GM21423 (cell line): Measurements from ENCODE around the gene GPHB5.
"Not testable (repeated sequence)": the region's sequence is repeated elsewhere in the genome, so short reads cannot be mapped to it uniquely, and the experiment has no call there.

Experiments used
- ATAC-seq: cut with Tn5 transposase; IDR thresholded peaks from one replicate; pipeline ENCODE4 v1.9.1; 2021; ENCODE audit warnings: mild to moderate bottlenecking, moderate library complexity; ENCODE audit not compliant: unreplicated experiment

GPHB5 gene

DNA sequence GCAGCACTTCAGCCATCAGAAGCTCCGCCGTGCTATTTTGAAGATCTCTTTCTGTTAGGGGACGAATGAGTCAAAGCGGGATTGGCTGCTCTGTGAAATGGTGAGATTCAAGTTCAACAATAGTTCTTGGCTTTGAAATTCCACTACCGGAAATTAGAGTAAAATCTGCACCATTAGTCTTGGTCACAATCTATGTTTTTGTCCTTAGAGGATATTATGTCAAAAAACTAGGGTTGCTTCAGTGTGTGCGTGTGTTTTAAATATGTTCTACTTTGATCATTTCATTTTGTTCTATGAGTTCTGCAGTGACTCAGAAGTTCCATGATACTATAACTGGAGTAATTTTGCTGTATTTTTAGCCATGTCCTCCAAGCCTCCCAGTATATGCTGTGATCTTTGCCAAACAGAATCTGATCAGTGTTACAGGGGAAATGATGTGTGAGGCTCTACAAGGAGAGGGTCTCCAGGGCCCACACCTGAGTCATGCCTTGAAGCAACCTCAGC, 22.6 kb downstream of the GPHB5 start:
- ATAC-seq: no peak

DNA sequence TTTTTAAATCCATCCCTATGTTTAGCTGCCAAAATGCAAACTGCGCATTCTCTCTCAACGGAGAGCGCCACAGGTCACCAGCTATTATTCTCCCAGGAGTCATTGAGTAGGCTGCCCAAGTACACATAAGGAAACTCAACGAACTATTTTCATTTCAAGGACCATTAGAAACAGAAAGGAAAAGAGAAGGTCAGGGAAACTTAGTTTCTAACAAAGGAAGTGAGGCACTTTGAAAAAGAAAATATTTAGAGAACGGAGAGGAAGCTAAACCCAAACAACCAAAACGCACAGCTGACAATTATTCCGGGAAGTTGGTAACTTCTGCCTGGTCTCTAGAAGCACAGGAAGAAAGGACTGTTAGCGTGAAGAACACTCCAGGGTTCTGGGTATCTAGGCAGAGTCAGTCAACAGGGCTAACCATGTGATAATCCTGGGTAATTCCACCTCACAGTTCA, 23.5 kb downstream of the GPHB5 start:
- no peak for ATAC-seq

DNA sequence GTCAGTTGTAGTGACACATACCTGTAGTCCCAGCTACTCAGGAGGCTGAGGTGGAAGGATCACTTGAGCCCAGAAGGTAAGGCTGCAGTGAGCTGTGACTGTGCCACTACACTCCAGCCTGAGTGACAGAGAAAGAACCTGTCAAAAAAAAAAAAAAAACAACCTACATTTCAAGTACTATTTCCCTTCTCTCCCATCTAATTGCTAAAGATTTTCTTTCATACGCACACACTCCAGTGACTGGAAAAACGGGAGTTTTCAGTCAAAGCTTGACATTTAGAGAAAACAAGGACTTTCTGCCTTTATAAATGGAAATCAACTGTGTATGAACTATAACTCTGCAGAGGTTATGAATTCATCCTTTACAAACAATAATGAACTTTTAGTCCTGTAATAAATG, 25.9 kb downstream of the GPHB5 start:
- ATAC-seq: no peak

DNA sequence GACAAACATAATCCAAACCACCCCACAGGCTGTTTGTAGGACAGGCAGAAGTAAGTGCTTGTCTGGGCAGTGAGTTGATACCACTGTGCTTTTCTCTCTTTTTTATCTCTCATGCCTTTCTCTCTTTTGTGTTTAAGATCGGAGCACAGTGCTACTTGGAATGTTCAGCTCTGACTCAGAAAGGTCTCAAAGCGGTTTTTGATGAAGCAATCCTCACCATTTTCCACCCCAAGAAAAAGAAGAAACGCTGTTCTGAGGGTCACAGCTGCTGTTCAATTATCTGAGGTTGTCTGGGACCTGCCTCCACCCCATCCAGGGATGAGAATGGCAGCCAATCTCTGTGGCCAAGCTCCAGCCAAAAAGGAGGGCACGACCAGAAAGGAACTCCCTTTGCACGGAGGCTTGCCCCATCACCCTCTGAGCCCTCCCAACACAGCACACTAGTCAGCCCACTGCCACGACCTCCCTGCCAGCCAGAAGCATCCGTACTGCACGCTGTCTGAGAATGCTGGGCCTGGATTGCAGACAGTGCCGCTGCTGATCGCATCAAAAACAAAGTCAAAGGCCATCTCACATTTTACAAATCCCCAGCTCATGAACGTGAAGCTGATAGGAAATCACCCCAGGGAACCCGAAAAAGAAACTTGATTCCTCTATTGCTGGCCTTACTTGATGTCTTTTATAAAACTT, 27.8 kb downstream of the GPHB5 start:
- ATAC-seq: no peak

DNA sequence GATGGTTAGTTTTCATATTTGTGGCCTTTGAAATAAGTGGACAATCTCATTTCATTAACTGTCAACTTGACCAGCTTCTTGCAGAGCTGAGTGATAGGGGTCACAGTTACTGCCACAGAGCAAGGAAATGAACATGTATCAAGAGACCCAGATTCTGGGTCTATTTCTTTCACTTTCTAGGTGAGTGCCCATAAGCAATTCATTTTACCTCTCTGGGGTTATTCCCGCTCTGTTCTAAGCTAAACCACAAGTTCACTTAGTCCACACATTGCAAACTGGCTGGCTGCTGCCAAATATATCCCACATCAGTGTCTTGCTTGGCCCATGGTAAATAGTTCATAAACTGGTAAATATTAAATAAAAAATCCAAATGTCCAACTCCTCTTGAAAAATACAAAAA, 29.9 kb downstream of the GPHB5 start:
- ATAC-seq: no peak

DNA sequence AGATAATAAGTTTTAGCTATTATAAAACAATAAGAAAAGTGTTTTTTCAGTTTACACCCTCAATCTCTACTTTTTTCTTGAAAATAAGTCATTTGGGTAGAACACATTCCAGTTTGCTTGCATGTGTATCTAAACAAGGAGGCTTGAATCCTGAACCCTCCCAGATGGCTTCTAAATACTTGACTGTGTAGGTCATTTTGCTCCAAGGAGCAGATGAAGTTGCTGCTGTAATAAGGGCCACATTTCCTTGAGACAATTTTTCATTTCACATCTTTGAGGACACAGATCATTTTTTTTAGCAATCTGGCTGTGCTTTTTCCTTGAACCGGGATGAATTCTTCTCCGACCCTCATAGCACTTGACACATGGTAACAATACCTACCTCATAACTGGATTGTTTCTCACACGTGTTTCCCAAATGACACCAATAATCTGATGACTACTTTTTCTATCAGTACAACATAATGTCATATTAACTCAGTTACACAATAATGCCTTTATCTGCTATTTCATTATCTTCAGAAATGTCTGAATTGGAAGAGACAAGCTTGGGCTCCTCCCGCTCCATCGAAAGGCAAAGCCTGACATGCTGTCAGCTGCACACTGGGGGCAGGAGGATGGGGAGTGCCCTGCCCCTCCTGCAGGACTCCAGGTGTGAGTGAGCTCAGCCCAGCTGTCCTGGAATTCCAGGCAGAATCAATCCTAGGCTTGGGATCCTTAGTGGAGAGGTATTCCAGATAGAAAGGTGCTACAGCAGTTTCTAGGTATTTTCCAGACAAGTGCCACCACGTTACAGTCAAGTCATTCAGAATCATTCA, 30.9 kb downstream of the GPHB5 start:
- no peak for ATAC-seq

DNA sequence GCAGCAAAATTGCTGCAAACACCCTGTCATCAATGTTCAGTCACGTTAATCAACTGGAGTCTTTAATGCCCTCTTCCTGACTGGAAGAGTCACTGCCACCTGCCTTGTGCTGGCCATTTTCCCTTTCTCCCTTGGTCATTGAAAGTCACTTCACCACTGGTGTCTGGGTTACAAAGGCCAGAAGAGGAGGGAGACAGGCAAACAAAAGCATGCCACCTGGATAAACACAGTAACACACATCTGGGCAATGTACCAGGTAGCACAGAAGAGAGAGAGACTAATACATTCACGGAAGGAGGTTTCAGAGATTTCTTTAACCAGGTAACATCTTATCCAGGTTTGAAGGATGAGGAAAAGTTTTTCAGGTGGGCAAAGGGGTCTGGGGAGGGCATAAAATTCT, 32.7 kb downstream of the GPHB5 start:
- no peak for ATAC-seq

DNA sequence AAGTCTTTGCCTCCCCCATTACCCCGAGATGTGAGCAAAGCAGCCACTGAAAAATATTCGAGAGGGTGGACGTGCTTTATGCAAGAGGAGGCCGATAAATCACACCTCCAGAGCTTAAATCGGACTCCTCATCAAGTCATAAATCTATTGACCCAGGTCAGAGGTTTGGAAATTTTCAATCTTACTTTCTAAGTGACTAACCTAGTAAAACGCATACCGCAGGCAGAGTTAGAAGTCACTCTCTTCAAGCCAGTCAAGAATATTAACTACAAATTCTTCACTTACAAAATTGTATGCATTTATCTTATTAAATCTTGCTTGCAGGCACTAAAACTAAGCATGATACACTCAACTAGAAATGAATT, 34.9 kb downstream of the GPHB5 start:
- no peak for ATAC-seq

DNA sequence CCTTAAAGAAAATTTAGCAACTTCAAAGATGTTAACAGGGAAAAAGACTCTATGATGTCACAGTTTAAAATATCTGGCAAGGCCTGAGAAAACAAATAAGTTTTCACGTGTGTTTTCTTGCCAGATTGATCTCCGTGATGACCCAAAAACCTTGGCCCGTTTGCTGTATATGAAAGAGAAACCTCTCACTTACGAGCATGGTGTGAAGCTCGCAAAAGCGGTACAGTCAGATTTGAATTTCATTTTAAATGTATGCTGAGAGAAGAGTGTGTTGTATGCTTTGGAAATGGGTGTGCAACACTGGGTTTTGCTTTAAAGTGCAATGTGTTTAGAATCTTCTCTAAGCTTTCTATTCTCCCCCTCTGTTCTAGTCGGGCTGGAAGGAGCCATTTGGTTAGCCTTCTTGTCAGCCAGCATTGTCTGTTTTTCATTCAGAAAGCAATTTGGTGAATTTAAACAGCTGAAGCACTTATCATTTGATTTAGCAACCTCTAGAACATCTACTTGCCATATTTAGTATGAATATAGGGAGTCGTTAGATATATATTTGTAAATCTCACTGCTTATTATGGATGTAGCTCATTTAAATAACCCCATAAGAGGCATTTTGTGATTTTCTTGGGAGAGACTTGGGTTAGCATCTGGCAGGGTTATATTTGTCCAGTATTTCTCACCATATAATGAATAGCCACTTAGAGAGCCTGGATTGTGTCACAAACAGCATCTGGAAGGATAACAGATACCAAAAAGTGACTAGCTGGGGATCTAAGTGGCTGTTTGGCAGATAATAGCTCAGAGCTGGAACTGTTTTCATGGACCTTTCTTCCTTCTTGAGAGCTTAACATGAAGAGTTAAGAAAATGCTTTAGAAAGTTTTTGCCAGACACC, 35.5 kb downstream of the GPHB5 start:
- ATAC-seq: no peak

DNA sequence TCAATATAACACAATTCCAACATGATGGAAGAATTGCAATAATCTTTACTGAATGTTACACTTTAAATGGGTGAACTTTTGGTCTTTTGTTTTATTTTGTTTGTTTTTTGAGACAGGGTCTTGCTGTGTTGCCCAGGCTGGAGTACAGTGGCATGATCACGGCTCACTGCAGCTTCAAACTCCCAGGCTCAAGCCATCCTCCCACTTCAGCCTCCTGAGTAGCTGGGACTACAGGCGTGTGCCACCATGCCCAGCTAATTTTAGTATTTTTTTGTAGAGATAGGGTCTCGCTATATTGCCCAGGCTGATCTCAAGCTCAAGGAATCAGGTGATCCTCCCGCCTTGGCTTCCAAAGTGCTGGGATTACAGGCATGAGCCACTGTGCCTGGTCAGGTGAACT, 38.8 kb downstream of the GPHB5 start:
- ATAC-seq: not testable (repeated sequence)

DNA sequence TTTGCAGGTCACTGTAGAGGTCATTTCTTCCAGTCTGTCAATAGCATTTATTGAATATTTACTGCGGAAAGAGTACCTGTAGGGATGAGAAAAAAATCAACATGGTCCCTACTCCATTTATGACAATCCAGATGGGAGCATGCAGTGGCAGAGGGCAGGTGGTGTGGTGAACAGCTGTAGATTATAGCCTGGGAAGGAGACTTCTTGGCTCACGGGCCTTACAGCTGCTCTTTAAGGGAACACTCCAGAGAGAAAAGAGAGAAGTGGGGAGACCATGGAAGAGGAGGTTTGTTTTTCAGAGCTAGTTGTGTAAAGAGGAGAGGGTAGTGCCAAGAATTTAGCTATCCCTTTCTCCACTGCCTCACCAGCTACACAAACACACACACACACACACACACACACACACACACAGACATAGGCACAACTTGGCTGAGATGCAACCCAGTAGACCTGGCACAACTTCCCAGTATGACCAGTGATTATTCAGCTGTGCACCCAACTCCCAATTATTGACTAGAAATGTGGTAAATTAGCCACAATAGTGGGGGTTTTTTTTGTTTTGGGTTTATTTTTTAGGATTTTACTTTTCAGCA, 41.0 kb downstream of the GPHB5 start:
- no peak for ATAC-seq

DNA sequence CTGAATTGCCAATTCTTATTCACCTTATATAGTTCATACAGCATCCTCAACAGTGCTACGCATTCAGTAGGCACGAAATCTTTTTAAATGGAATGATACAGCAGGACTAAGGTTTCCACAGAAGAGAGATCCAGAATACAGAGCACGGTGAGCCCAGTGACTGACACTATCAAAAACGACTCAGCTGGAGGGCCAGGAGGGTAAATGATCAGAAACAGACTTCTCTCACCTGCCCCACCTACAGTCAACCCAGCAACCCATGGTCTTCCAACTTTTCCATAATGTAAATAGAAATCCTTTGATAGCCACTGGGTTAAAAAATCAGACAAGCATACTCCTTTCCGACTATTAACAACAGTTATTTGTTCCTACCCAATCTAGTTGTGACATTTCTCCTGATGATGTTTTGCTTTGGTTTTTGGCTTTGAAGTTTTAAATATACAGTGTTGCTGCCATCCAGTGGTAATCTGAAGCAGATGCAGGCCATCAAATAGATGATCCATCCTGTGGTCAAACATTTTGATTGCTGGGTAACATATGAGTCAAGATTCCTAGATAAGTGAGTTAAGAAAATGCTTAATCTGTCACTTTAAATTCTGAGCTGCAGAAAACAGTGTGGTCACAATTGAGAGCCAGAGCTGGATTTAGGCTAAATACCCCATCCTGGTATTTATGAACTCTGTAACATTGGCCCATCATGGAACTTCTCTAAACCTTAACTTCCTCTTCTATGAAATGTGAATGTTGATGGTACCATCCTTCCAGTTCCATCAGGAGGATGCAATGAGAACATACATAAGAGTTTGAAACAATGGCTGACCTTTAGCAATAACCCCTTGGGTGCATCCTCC, 42.0 kb downstream of the GPHB5 start:
- ATAC-seq: no peak

DNA sequence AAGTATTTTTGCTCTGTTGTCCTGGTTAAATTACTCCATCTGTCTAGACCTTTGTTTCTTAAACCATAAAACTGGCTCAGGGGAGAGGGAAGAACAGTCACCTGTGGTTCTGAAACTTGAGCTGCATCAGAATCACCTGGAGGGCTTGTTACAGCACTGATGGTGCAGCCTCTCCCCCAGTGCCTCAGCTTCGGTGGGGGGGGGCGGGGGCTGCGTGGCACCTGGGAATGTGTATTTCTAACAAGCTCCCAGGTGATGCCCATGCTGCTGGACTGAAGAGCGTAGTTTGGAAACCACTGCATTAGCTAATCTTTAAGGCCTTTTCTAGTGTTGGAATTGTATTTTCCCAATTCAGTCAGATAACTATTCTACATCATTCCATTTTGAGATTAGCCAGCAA, 42.7 kb downstream of the GPHB5 start:
- no peak for ATAC-seq

DNA sequence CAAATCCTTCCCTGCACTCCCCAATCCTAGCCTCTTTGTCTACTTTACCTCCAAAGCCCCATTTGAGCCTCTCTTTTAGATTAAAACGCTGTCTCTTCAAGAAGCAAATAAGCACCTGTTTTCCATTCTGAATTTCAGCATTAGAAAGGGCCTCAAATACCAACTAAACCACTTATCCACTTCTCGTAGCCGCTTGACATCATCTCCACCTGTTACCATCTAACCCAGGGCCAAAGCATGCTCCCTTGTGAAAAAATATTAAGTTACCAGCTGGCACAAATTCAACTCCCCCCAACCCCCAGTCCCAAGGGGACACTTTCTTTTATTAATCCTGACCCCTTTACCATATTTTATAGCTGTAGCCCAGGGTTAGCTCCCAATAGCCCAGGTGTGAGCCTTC, 43.1 kb downstream of the GPHB5 start:
- ATAC-seq: no peak

DNA sequence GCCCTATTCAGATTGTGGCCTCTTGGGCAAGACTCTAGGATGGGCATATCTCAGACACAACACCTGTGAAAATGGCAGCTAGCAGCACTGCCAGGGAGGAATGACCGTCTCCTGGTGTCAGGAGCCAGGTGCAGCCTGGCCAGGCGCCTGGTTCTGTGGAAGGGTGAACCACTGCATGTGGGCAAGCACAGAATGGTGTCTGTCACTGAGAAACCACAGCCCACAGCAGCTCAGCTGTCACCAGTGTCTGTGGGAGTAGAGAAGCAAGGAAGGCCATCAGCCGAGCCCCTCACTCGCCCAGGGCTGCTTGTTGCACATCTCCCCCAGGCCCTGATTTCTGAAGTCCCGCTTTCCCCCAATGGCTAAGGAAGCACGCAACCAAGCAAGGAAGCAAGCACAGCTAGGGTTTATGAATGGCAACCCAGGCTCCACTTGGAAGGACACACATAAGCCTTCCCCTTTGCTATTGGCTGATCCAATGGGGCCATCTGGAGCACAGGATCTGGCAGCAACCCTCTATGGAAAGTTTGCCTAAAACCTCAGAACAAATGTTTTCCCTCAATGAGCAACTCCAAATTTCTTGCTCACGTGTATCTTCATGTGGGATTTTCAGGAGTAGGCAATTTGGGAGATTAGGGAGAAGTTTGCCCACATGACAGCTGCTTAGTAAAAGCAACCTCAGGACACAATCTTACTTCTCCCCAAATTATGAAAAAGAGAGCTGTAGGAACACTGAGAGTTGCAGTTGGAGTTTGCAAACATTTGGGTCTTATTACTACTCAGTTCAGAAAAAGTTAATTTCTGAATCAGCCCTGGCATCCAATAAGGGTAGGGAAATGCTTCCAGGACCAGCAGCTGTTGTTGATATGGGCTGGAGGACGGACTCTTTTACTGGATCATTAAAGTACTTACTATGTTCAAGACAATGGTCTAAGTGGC, 44.7 kb downstream of the GPHB5 start:
- ATAC-seq: no peak

DNA sequence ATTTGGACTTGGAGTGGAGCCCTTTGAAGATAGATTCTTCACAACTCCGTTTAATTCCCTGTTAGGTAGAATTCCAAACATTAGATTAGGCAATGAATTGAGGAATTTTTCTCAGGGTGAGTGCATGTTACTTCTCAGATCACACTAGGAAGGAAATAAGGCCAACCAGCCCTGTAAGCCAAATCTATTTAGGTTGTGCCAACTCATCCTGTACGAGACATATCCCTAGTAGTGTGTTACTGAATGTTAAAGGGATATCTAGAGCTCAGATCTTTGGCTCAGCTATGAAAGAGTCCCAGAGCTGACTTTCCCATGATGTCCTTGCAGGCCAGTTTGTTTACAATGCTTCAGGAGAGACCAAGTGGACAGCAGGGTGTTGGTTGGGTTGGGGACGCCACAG, 45.6 kb downstream of the GPHB5 start:
- ATAC-seq: no peak

DNA sequence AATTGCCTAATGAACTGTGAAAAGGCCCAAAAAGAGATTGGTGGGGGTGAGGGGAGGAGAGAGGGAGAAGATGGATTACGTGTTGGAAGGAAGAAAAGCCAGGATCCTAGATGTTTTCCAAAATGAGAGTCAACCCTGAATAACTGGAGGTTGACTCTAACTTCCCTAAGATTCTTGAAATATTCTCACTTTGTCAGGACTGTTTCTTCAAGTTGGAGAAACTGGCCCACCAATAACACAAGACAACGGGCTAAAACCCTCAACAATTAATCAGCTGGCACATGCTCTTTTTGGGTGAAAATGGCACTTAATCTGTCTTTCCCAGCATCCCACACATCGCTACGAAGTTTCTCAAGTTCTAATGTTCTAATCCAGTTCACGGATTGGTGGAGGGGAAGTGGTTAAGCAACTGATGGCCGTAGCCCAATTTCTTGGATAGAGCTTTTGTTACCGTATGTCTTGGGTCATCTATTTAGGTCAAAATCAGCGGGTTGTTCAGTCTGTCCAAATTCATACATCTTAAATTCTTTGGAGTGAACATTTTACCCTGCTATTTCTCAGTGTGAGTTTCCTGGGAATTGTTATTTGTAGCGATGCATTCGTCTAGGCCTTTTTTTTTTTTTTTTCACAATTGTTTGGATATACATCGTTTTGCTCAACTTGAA, 49.0 kb downstream of the GPHB5 start:
- no peak for ATAC-seq

DNA sequence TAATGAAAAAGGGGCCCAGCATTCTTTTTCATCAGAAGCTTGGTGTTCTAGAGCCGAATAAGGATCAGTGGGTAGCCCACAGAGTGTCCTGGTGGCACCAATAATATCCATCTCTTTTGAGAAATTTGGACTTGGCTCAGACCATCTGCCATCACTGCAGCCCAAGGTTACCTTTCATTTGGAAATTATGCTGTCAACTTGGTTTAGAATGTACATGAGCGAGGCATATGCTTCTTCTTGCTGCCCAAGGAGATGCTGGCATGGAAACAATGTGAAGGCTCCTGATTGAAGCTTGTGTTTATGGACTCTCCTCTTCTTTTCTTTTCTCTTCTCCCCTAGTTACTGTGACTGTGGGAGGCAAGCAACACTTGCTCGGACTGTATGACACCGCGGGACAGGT, 50.0 kb downstream of the GPHB5 start:
- ATAC-seq: no peak
